GM12878 (cell line): ENCODE measurements around the gene CORO2B. TPM values are rescaled to one million over a fixed set of nuclear protein-coding genes. Genes with fewer than 3 reads are reported as not detected.

Experiments used
- IKZF1 ChIP-seq: fragments of 450-650 bp; conservative IDR thresholded peaks from 2 replicates; pipeline ENCODE4 v1.6.1; 2017; ENCODE audit warnings: antibody characterized with exemption, mild to moderate bottlenecking
- MYC ChIP-seq: IDR thresholded peaks from 2 replicates; pipeline ENCODE4 v1.6.1; 2011; ENCODE audit warnings: mild to moderate bottlenecking, low read length, moderate library complexity, inconsistent platforms; ENCODE audit not compliant: insufficient read depth, insufficient replicate concordance, insufficient read length, severe bottlenecking
- RAD51 ChIP-seq: fragments of 450-650 bp; IDR thresholded peaks from 2 replicates; pipeline ENCODE4 v1.6.1; 2016; ENCODE audit warnings: moderate library complexity, mild to moderate bottlenecking, inconsistent platforms
- WRNIP1 ChIP-seq: IDR thresholded peaks from 2 replicates; pipeline ENCODE4 v1.6.1; 2011; ENCODE audit warnings: low read depth, low read length, improper control_type of control experiment, borderline replicate concordance
- ZBTB4 ChIP-seq: fragments of 450-650 bp; formaldehyde crosslinking; IDR thresholded peaks from 2 replicates; pipeline ENCODE4 v1.4.0; 2022; ENCODE audit warnings: mild to moderate bottlenecking, moderate library complexity
- polyA plus RNA-seq, 11 experiments: library from polyadenylated mRNA; depleted of rRNA in 4 of 11; unstranded in 6 of 11; stranded (reverse) in 5 of 11; fragments of >200 nt; fragmentation: Nextera tagmentation in 4 of 11; fragmentation: Illumina TruSeq in 1 of 11; extraction: Ambion mirVana in 4 of 11; extraction: Trizol in 1 of 11; gene quantifications; 1 replicate in 1 of 11; 2 replicates in 10 of 11; pipeline versions ENCODE4 v1.2.1 to v1.2.3, GENCODE V29; 2011 to 2016; ENCODE audit warnings: inconsistent platforms in 2 of 11, missing spikeins in 2 of 11, low read depth in 1 of 11
- total RNA-seq, 4 experiments: library from RNA; depleted of rRNA in 3 of 4; stranded (reverse); fragments of >200 nt in 3 of 4; fragmentation: Illumina TruSeq in 1 of 4; extraction: Trizol in 1 of 4; gene quantifications; 2 replicates each; pipeline versions ENCODE4 v1.2.1 to v1.2.3, GENCODE V29; 2013 to 2021
- TF ChIP-seq, protein P1 (sequence below): fragments of 450-650 bp; IDR thresholded peaks from 2 replicates; pipeline ENCODE4 v1.6.1; 2016; ENCODE audit warnings: mild to moderate bottlenecking
- TF ChIP-seq, protein P2 (sequence below): IDR thresholded peaks from 2 replicates; pipeline ENCODE4 v1.6.1; 2011; ENCODE audit warnings: borderline replicate concordance, low read depth, mild to moderate bottlenecking, moderate library complexity, mixed read lengths, low read length; ENCODE audit not compliant: insufficient read depth; ENCODE audit errors: extremely low read length
- TF ChIP-seq, protein P3 (sequence below): fragments of 450-650 bp; IDR thresholded peaks from 2 replicates; pipeline ENCODE4 v1.6.1; 2017; ENCODE audit warnings: borderline replicate concordance
- TF ChIP-seq, protein P4 (sequence below): fragments of 450-650 bp; IDR thresholded peaks from 2 replicates; pipeline ENCODE4 v1.6.1; 2017; ENCODE audit warnings: mild to moderate bottlenecking, moderate library complexity

Gene CORO2B
- total and polyA plus RNA-seq, 10 of the 15 experiments (the other 5 are each of a cell fraction or from before 2014, with no cell fraction given), result 0.05 to 0.73 (median 0.13) TPM; not detected in 4

DNA sequence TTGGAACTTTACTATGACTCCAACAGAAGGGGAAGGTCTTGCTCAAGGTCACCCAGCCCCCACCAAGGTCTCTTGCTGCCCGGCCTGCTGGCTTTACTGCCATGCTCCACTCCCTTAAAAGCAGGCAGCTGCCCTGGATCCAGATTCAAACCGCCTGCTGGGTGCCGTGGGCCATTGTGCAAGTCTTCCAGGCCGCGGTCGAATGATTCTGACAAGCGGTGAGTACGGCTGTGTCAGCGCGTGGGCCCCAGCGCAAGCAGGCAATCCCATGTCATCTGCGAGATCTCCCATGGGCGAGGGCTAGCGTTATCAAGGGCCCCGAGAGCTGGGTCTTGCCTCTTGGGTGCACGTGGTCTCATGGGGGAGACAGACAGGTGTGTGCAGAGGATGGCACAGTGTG is 37.6 kb downstream of the CORO2B start (continued):
- TF ChIP-seq, protein P1, sequence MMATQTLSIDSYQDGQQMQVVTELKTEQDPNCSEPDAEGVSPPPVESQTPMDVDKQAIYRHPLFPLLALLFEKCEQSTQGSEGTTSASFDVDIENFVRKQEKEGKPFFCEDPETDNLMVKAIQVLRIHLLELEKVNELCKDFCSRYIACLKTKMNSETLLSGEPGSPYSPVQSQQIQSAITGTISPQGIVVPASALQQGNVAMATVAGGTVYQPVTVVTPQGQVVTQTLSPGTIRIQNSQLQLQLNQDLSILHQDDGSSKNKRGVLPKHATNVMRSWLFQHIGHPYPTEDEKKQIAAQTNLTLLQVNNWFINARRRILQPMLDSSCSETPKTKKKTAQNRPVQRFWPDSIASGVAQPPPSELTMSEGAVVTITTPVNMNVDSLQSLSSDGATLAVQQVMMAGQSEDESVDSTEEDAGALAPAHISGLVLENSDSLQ, result no peak
- TF ChIP-seq, protein P2, sequence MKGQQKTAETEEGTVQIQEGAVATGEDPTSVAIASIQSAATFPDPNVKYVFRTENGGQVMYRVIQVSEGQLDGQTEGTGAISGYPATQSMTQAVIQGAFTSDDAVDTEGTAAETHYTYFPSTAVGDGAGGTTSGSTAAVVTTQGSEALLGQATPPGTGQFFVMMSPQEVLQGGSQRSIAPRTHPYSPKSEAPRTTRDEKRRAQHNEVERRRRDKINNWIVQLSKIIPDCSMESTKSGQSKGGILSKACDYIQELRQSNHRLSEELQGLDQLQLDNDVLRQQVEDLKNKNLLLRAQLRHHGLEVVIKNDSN, result no peak
- TF ChIP-seq, protein P3, sequence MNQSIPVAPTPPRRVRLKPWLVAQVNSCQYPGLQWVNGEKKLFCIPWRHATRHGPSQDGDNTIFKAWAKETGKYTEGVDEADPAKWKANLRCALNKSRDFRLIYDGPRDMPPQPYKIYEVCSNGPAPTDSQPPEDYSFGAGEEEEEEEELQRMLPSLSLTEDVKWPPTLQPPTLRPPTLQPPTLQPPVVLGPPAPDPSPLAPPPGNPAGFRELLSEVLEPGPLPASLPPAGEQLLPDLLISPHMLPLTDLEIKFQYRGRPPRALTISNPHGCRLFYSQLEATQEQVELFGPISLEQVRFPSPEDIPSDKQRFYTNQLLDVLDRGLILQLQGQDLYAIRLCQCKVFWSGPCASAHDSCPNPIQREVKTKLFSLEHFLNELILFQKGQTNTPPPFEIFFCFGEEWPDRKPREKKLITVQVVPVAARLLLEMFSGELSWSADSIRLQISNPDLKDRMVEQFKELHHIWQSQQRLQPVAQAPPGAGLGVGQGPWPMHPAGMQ, result no peak
- no peak for TF ChIP-seq WRNIP1
- no peak for TF ChIP-seq ZBTB4 (CRISPR knock-in tag)
- no peak for TF ChIP-seq RAD51
- TF ChIP-seq, protein P4, sequence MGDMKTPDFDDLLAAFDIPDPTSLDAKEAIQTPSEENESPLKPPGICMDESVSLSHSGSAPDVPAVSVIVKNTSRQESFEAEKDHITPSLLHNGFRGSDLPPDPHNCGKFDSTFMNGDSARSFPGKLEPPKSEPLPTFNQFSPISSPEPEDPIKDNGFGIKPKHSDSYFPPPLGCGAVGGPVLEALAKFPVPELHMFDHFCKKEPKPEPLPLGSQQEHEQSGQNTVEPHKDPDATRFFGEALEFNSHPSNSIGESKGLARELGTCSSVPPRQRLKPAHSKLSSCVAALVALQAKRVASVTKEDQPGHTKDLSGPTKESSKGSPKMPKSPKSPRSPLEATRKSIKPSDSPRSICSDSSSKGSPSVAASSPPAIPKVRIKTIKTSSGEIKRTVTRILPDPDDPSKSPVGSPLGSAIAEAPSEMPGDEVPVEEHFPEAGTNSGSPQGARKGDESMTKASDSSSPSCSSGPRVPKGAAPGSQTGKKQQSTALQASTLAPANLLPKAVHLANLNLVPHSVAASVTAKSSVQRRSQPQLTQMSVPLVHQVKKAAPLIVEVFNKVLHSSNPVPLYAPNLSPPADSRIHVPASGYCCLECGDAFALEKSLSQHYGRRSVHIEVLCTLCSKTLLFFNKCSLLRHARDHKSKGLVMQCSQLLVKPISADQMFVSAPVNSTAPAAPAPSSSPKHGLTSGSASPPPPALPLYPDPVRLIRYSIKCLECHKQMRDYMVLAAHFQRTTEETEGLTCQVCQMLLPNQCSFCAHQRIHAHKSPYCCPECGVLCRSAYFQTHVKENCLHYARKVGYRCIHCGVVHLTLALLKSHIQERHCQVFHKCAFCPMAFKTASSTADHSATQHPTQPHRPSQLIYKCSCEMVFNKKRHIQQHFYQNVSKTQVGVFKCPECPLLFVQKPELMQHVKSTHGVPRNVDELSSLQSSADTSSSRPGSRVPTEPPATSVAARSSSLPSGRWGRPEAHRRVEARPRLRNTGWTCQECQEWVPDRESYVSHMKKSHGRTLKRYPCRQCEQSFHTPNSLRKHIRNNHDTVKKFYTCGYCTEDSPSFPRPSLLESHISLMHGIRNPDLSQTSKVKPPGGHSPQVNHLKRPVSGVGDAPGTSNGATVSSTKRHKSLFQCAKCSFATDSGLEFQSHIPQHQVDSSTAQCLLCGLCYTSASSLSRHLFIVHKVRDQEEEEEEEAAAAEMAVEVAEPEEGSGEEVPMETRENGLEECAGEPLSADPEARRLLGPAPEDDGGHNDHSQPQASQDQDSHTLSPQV, result no peak
- no peak for TF ChIP-seq IKZF1
- no peak for TF ChIP-seq MYC
